D721Med (cell line): Measurements from ENCODE around the gene CSNK2B.
"Not testable (repeated sequence)": the region's sequence is repeated elsewhere in the genome, so short reads cannot be mapped to it uniquely, and the experiment has no call there.

Source experiments
- DNase-seq: peaks from one replicate; pipeline ENCODE4 v3.0.0; 2011; ENCODE audit warnings: low spot score; ENCODE audit not compliant: insufficient read length
- FAIRE-seq: peaks from 2 replicates; lab custom pipeline; 2011; peaks lifted over from hg19 to GRCh38; lab: Jason Lieb, UNC
- TF ChIP-seq, protein P1 (sequence below): IDR thresholded peaks from 2 replicates; pipeline ENCODE4 v1.5.1; 2012; ENCODE audit warnings: mild to moderate bottlenecking, control low read depth; ENCODE audit not compliant: insufficient read depth; ENCODE audit errors: missing control alignments

Gene CSNK2B

GRCh38 chr6:31707701-31708100 lies 41.8 kb downstream of the CSNK2B start:
- TF ChIP-seq, protein P1, sequence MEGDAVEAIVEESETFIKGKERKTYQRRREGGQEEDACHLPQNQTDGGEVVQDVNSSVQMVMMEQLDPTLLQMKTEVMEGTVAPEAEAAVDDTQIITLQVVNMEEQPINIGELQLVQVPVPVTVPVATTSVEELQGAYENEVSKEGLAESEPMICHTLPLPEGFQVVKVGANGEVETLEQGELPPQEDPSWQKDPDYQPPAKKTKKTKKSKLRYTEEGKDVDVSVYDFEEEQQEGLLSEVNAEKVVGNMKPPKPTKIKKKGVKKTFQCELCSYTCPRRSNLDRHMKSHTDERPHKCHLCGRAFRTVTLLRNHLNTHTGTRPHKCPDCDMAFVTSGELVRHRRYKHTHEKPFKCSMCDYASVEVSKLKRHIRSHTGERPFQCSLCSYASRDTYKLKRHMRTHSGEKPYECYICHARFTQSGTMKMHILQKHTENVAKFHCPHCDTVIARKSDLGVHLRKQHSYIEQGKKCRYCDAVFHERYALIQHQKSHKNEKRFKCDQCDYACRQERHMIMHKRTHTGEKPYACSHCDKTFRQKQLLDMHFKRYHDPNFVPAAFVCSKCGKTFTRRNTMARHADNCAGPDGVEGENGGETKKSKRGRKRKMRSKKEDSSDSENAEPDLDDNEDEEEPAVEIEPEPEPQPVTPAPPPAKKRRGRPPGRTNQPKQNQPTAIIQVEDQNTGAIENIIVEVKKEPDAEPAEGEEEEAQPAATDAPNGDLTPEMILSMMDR: no peak
- FAIRE-seq: no peak
- no peak for DNase-seq

DNA sequence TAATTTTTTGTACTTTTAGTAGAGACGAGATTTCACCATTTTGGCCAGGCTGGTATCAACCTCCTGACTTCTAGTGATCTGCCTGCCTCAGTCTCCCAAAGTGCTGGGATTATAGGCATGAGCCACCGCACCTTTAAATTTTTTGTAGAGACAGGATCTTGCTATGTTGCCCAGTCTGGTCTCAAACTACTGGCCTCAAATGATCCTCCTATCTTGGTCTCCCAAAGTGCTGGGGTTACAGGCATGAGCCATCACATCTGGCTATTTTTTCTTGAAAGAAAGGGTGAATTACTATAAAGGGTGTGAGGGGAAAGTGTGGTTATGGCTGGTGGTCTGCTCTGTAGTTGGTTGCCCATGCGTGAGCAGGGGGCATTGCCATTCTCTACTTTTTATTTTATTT lies 42.3 kb downstream of the CSNK2B start:
- TF ChIP-seq, protein P1: no peak
- FAIRE-seq (no peak), DNase-seq (no peak)

DNA sequence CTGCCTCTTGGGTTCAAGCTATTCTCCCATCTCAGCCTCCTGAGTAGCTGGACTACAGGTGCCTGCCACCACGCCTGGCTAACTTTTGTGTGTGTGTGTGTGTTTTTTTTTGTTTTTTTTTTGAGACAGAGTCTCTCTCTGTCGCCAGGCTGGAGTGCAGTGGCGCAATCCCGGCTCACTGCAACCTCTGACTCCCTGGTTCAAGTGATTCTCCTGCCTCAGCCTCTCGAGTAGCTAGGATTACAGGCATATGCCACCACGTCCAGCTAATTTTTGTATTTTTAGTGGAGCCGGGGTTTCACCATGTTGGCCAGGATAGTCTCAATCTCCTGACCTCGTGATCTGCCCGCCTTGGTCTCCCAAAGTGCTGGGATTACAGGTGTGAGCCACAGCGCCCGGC lies 43.3 kb downstream of the CSNK2B start:
- not testable (repeated sequence) for DNase-seq, FAIRE-seq

- DNase-seq (no peak), FAIRE-seq (no peak)
- TF ChIP-seq, protein P1: no peak
Observed at GRCh38 chr6:31710523-31711219, 44.8 kb downstream of the CSNK2B start.

- FAIRE-seq (no peak), DNase-seq (no peak)
- TF ChIP-seq, protein P1: no peak
Observed at GRCh38 chr6:31711233-31711632, 45.4 kb downstream of the CSNK2B start.

GRCh38 chr6:31712296-31712695 lies 46.4 kb downstream of the CSNK2B start:
- no peak for DNase-seq
- FAIRE-seq: no peak
- TF ChIP-seq, protein P1: no peak

- DNase-seq (no peak), FAIRE-seq (no peak)
- TF ChIP-seq, protein P1: no peak
Observed at GRCh38 chr6:31713465-31713864, 47.6 kb downstream of the CSNK2B start.
